Loucy (cell line): ENCODE data around the gene OR2A7.
"Not testable (repeated sequence)": the region's sequence is repeated elsewhere in the genome, so short reads cannot be mapped to it uniquely, and the experiment has no call there.

ENCODE experiments used
- H2AFZ ChIP-seq: fragments of 200-600 bp; sonication (generic); 2 replicates; pipeline ENCODE4 v1.6.0; 2016; ENCODE audit warnings: antibody characterized with exemption, mild to moderate bottlenecking, low read length, moderate library complexity
- H3F3A ChIP-seq: fragments of 200-600 bp; 2 replicates; pipeline ENCODE4 v1.6.0; 2016; ENCODE audit warnings: antibody characterized with exemption, low read depth, mild to moderate bottlenecking
- H3K27me3 ChIP-seq: fragments of 200-600 bp; sonication (generic); 2 replicates; pipeline ENCODE4 v1.6.1; 2014; ENCODE audit warnings: low read length, mild to moderate bottlenecking; ENCODE audit not compliant: insufficient read depth, poor library complexity, severe bottlenecking
- H3K36me3 ChIP-seq: fragments of 200-600 bp; sonication (generic); 2 replicates; pipeline ENCODE4 v1.6.1; 2016; ENCODE audit warnings: low read length; ENCODE audit not compliant: insufficient read depth
- H3K4me1 ChIP-seq: fragments of 200-600 bp; sonication (generic); 2 replicates; pipeline ENCODE4 v1.5.1; 2014; ENCODE audit warnings: low read length, mild to moderate bottlenecking; ENCODE audit not compliant: insufficient read depth, poor library complexity, severe bottlenecking
- H3K4me2 ChIP-seq: fragments of 200-600 bp; sonication (generic); 2 replicates; pipeline ENCODE4 v1.6.0; 2014; ENCODE audit warnings: antibody characterized with exemption, low read length, low read depth, mild to moderate bottlenecking; ENCODE audit not compliant: poor library complexity, severe bottlenecking
- H3K4me3 ChIP-seq: fragments of 200-600 bp; sonication (generic); 2 replicates; pipeline ENCODE4 v1.5.1; 2014; ENCODE audit warnings: low read length, mild to moderate bottlenecking, mixed read lengths; ENCODE audit not compliant: poor library complexity, severe bottlenecking
- H3K79me2 ChIP-seq: fragments of 200-600 bp; sonication (generic); 2 replicates; pipeline ENCODE4 v1.6.1; 2014; ENCODE audit warnings: low read length; ENCODE audit not compliant: insufficient read depth
- H3K9ac ChIP-seq: fragments of 200-600 bp; sonication (generic); 2 replicates; pipeline ENCODE4 v1.6.0; 2014; ENCODE audit warnings: mild to moderate bottlenecking, low read depth, low read length, moderate library complexity; ENCODE audit not compliant: poor library complexity, severe bottlenecking
- H3K9me2 ChIP-seq: fragments of 200-600 bp; sonication (generic); replicated peaks from 2 replicates; pipeline ENCODE4 v1.6.1; 2016; ENCODE audit warnings: low read depth, low read length, mixed read lengths
- H3K9me3 ChIP-seq: fragments of 200-600 bp; sonication (generic); 2 replicates; pipeline ENCODE4 v1.6.1; 2014; ENCODE audit warnings: mild to moderate bottlenecking, antibody characterized with exemption, low read length, low read depth; ENCODE audit not compliant: insufficient read depth
- H4K20me1 ChIP-seq: fragments of 200-600 bp; sonication (generic); 2 replicates; pipeline ENCODE4 v1.6.0; 2014; ENCODE audit warnings: antibody characterized with exemption, low read length, mild to moderate bottlenecking; ENCODE audit not compliant: insufficient read depth, poor library complexity, severe bottlenecking
- EZH2phosphoT487 ChIP-seq: fragments of 200-600 bp; IDR thresholded peaks from 2 replicates; pipeline ENCODE4 v1.6.1; 2018; ENCODE audit warnings: antibody characterized with exemption, mild to moderate bottlenecking, moderate library complexity, borderline replicate concordance
- TF ChIP-seq, protein P1 (sequence below): fragments of 200-600 bp; sonication (generic); conservative IDR thresholded peaks from 2 replicates; pipeline ENCODE4 v1.5.1; 2014; ENCODE audit warnings: mild to moderate bottlenecking, antibody characterized with exemption, low read length

Gene OR2A7

DNA sequence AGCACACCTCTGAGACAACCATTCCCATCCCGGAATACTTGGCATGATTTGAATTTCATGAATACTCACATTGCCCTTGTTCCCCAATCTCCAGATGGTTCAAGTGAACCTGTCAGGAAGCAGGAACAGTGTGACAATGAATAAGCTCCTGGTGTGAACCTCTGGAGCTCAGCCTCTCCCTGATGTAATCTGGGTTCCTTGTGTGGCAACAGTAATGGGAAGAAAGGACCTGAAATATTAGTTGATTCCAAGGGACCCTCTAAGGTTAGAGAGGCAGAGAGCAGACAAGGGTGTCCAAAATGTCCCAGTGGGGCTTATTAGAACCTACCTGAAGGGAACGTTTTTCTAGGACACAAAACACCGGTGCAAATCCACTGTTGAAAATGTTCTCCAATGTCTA is 8.5 kb downstream of the OR2A7 start:
- H3K9ac ChIP-seq = no peak overlapping the region
- no peaks in the 10 kb centered on the region for H3K9me2 ChIP-seq
- H2AFZ ChIP-seq = no peak overlapping the region
- no peaks in the 10 kb centered on the region for H3K9me3 ChIP-seq
- H3K4me3 ChIP-seq = no peak overlapping the region
- no peaks in the 10 kb centered on the region for H3K4me1 ChIP-seq
- H3K27me3 ChIP-seq = no peaks in the 10 kb centered on the region
- no peaks in the 10 kb centered on the region for H3K79me2 ChIP-seq
- H3K36me3 ChIP-seq = no peaks in the 10 kb centered on the region
- no peak for TF ChIP-seq EZH2phosphoT487
- TF ChIP-seq, protein P1, sequence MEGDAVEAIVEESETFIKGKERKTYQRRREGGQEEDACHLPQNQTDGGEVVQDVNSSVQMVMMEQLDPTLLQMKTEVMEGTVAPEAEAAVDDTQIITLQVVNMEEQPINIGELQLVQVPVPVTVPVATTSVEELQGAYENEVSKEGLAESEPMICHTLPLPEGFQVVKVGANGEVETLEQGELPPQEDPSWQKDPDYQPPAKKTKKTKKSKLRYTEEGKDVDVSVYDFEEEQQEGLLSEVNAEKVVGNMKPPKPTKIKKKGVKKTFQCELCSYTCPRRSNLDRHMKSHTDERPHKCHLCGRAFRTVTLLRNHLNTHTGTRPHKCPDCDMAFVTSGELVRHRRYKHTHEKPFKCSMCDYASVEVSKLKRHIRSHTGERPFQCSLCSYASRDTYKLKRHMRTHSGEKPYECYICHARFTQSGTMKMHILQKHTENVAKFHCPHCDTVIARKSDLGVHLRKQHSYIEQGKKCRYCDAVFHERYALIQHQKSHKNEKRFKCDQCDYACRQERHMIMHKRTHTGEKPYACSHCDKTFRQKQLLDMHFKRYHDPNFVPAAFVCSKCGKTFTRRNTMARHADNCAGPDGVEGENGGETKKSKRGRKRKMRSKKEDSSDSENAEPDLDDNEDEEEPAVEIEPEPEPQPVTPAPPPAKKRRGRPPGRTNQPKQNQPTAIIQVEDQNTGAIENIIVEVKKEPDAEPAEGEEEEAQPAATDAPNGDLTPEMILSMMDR = no peak
- no peak overlapping the region for H3K4me2 ChIP-seq
- no peaks in the 10 kb centered on the region for H3F3A ChIP-seq
- no peaks in the 10 kb centered on the region for H4K20me1 ChIP-seq

DNA sequence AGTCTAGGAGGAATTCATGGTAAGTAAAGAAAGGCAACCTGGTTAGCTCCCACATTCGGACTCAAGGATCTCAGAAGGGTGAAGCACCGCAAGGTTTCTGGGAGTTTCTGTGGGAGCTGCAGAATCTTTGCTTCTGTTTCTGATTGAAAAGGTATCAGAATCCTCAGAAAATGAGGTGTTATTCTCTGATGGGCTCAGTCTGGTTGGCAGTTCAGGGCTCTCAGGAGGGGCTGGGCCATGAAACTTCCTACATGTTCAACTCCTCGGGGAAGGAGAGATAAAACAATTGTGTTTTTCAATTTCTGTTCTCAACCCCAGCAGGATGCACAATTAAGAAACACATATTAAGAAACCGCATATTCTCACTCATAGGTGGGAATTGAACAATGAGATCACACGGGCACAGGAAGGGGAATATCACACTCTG is 9.1 kb downstream of the OR2A7 start:
- H2AFZ ChIP-seq = no peak overlapping the region
- H4K20me1 ChIP-seq = no peaks in the 10 kb centered on the region
- no peaks in the 10 kb centered on the region for H3K27me3 ChIP-seq
- no peaks in the 10 kb centered on the region for H3K4me1 ChIP-seq
- H3K4me3 ChIP-seq = no peak overlapping the region
- no peak overlapping the region for H3K4me2 ChIP-seq
- no peaks in the 10 kb centered on the region for H3K9me3 ChIP-seq
- TF ChIP-seq, protein P1 = no peak
- no peak for TF ChIP-seq EZH2phosphoT487
- no peaks in the 10 kb centered on the region for H3F3A ChIP-seq
- H3K36me3 ChIP-seq = no peaks in the 10 kb centered on the region
- no peaks in the 10 kb centered on the region for H3K9me2 ChIP-seq
- no peaks in the 10 kb centered on the region for H3K79me2 ChIP-seq
- no peak overlapping the region for H3K9ac ChIP-seq

DNA sequence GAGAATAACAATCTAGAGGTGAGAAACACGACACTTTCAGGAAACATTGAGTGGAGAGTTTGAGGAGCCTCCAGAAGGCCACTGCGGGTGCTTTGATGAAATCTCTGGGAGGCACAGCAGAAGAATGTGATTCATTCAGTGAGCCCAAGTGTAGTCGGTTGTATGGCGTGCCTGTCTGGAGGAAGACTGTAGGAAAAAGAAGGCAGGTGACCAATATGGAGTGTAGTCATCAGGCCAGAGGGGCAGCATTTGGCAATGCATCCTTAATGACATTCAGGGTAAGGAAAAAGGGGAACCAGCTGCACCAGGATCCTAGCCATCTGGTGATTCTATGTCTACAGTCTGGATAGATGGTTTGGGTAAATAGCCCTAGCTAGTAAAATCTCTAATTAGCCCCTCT is 12.3 kb downstream of the OR2A7 start:
- not testable (repeated sequence) for H2AFZ ChIP-seq, H3K9me3 ChIP-seq, H3F3A ChIP-seq, H3K9ac ChIP-seq, H3K4me2 ChIP-seq, H3K4me3 ChIP-seq, H3K9me2 ChIP-seq, H3K4me1 ChIP-seq, H3K27me3 ChIP-seq, H3K79me2 ChIP-seq, H3K36me3 ChIP-seq, H4K20me1 ChIP-seq

DNA sequence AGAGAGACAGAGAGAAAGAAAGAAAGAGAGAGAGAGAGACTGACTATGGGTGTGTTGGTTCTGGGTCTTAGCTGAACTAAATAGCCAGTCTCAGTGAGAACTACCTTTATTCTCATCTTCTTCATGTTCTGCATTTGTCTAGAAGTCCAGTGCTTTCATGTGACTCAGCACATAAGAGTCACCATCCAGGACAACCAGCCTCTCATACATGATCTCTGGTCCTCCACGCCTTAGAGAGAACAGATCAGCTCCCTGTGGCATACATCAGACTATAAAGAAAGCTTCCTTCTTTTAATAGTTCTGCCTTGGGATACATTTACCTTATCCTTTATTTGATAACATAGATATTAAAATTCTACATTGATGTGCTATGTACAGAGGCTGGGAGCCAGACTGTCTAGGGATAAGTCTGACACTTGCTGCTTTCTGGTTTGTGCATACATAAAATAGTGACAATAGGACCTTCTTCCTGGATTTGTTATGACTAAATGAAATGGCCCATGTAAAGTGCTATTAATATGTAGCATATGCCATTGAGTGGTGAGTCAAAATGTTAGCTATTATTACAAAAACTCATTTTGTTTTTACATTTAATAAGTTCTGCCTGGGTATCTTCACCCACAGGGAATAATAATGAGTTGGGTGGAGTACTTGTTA is 16.8 kb downstream of the OR2A7 start:
- not testable (repeated sequence) for H4K20me1 ChIP-seq, H3K36me3 ChIP-seq, H3K4me2 ChIP-seq, H3K4me3 ChIP-seq, H3K9me3 ChIP-seq, H2AFZ ChIP-seq, H3K27me3 ChIP-seq, H3K9me2 ChIP-seq, H3K9ac ChIP-seq, H3K79me2 ChIP-seq, H3F3A ChIP-seq, H3K4me1 ChIP-seq

DNA sequence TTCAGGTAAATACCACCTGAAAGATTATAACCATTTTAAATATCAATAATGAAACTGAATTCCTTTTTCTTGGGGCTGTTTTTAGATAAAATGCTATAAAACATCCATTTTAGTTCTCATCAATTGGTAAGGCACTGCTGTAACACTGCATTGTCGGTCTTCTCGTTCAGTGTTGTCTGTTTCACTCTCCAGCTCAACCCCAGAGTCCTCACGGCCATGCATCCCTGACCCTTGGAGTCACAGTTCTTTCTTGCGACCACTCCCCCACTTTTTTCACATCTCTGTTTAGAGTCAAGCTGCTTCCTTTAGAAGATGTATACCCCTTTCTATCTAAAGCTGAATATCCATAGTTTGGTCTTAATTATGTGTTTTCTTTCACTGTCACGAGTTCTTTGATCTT is 17.6 kb downstream of the OR2A7 start:
- not testable (repeated sequence) for H3K36me3 ChIP-seq, H3K9me2 ChIP-seq, H4K20me1 ChIP-seq, H3F3A ChIP-seq, H3K4me1 ChIP-seq, H3K9me3 ChIP-seq, H3K4me3 ChIP-seq, H3K4me2 ChIP-seq, H3K79me2 ChIP-seq, H2AFZ ChIP-seq, H3K9ac ChIP-seq, H3K27me3 ChIP-seq

DNA sequence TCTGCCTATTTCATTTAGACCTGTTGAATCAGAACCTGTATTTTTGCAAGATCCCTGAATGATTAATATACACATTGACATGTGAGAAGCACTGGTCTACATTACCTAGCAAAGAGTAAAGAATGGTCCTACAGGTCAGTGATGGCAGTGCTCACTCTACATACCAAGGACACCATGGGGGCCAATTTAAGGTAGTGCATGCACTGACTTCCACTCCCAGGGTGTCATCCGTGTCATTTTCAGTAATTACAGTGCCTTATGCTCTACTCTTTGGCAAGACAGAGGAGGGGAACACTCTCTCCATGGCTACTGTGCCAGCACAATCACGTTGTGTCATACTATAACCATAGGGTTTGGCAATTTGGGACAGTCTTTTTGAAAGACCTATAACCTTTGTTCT is 19.2 kb downstream of the OR2A7 start:
- not testable (repeated sequence) for H3K27me3 ChIP-seq, H3K4me3 ChIP-seq, H3K9ac ChIP-seq, H3F3A ChIP-seq, H3K4me1 ChIP-seq, H4K20me1 ChIP-seq, H3K79me2 ChIP-seq, H3K9me2 ChIP-seq, H3K9me3 ChIP-seq, H2AFZ ChIP-seq, H3K4me2 ChIP-seq, H3K36me3 ChIP-seq
